NCI-H1092 treated with DMSO at 0.1 percent for 48 hours (cell line): ENCODE results near the gene CRYZL1.

Source experiments
- DNase-seq: peaks from one replicate; lab custom pipeline; 2025; lab: John Stamatoyannopoulos, UW

The CRYZL1 gene

DNA sequence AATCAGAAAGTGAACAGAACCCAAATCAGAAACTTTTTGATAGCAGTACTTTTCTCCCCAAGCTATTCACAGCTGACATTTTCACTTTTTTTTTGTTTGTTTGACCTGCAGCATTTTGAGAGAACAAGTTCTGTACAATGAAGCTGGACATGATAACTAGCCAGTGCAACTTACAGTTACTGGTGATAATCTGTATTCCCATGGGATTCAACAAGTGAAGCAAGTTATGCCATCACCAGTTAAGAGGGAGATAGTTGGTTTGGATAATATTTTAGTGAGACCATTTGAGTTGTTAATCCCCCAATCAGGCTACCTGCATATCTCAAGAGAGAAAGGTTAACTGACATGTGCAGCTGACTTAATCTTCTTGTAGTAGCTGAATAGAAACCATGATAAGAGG, 80.6 kb downstream of the CRYZL1 start:
- DNase-seq: no peak

DNA sequence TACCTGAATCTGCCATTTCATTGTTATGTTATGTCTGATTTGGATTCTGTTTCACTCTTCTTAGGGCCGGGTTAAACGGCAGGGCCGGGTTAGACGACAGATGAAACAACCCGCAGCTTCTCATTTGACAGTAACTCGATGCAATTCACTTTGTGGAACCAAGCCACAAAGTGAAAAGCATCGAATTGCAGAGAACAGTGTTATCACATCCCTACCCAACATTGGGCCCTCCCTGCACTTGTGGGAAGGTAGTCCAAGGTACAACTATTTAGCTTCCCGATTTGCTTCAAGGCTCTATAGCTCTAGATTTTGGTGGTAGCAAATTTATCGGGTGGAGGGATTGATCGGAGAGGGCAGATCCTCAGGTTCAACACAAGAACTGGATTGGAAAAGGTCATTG, 81.7 kb downstream of the CRYZL1 start:
- no peak for DNase-seq

DNA sequence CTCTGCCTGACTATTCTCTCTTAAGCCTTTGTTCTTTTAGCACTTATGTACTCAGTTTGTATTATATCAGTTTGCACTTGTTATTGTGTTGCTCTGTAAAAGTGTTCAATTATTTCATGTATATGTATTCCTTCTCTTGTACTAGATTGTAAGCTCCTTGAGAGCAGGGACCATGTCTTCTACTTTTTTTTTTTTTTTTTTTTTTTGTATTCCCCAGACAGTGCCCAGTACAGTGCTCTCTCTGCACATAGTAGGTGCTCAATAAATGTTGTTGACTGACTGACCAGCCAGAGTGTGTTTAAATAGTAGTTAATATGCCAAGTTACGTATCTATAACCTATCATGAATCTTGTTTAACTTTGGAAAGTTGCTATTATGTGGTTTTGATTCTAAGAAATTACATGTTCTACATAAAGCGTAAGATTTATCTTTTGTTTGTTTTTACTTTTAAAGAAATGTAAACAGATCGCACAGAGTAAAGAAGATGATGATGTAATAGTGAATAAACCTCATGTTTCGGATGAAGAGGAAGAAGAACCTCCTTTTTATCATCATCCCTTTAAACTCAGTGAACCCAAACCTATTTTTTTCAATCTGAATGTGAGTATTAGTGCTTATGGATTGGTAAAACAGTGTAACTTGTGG, 82.6 kb downstream of the CRYZL1 start:
- DNase-seq: no peak

GRCh38 chr21:33557447-33557846, 84.1 kb downstream of the CRYZL1 start:
- no peak for DNase-seq

DNA sequence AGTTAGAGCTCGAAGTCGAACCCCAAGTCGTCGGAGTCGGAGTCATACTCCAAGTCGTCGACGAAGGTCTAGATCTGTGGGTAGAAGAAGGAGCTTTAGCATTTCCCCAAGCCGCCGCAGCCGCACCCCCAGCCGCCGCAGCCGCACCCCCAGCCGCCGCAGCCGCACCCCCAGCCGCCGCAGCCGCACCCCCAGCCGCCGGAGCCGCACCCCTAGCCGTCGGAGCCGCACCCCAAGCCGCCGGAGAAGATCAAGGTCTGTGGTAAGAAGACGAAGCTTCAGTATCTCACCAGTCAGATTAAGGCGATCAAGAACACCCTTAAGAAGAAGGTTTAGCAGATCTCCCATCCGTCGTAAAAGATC, 86.6 kb downstream of the CRYZL1 start:
- no peak for DNase-seq

DNA sequence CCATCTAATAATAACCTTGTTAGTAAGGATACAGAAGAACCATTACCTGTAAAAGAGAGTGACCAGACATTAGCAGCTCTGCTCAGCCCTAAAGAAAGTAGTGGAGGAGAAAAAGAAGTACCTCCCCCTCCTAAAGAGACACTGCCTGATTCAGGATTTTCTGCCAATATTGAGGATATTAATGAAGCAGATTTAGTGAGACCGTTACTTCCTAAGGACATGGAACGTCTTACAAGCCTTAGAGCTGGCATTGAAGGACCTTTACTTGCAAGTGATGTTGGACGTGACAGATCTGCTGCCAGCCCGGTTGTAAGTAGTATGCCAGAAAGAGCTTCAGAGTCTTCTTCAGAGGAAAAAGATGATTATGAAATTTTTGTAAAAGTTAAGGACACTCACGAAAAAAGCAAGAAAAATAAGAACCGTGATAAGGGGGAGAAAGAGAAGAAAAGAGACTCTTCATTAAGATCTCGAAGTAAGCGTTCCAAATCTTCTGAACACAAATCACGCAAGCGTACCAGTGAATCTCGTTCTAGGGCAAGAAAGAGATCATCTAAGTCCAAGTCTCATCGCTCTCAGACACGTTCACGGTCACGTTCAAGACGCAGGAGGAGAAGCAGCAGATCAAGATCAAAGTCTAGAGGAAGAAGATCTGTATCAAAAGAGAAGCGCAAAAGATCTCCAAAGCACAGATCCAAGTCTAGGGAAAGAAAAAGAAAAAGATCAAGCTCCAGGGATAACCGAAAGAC, 87.1 kb downstream of the CRYZL1 start:
- no peak for DNase-seq

DNA sequence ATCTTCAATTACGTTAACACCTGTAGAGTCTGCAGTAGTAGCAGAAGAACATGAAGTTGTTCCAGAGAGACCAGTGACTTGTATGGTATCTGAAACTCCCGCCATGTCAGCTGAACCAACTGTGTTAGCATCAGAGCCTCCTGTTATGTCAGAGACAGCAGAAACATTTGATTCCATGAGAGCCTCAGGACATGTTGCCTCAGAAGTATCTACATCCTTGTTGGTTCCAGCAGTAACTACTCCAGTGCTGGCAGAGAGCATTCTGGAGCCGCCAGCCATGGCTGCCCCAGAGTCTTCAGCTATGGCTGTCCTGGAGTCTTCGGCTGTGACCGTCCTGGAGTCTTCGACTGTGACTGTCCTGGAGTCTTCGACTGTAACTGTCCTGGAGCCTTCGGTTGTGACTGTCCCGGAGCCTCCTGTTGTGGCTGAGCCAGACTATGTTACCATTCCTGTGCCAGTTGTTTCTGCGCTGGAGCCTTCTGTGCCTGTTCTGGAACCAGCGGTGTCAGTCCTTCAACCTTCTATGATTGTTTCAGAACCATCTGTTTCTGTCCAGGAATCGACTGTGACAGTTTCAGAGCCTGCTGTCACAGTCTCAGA, 88.4 kb downstream of the CRYZL1 start:
- no peak for DNase-seq

DNA sequence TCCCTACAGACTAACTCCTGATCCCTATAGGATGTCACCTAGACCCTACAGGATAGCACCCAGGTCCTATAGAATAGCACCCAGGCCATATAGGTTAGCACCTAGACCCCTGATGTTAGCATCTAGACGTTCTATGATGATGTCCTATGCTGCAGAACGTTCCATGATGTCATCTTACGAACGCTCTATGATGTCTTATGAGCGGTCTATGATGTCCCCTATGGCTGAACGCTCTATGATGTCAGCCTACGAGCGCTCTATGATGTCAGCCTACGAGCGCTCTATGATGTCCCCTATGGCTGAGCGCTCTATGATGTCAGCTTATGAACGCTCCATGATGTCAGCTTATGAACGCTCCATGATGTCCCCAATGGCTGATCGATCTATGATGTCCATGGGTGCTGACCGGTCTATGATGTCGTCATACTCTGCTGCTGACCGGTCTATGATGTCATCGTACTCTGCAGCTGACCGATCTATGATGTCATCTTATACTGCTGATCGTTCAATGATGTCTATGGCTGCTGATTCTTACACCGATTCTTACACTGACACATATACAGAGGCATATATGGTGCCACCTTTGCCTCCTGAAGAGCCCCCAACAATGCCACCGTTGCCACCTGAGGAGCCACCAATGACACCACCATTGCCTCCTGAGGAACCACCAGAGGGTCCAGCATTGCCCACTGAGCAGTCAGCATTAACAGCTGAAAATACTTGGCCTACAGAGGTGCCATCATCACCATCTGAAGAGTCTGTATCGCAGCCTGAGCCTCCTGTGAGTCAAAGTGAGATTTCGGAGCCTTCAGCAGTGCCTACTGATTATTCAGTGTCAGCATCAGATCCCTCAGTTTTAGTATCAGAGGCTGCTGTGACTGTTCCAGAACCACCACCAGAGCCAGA, 89.2 kb downstream of the CRYZL1 start:
- DNase-seq: no peak

- no peak for DNase-seq
These were observed 89.9 kb downstream of the CRYZL1 start for GRCh38 chr21:33551664-33552063.

GRCh38 chr21:33550772-33551660, 90.5 kb downstream of the CRYZL1 start:
- DNase-seq: no peak

DNA sequence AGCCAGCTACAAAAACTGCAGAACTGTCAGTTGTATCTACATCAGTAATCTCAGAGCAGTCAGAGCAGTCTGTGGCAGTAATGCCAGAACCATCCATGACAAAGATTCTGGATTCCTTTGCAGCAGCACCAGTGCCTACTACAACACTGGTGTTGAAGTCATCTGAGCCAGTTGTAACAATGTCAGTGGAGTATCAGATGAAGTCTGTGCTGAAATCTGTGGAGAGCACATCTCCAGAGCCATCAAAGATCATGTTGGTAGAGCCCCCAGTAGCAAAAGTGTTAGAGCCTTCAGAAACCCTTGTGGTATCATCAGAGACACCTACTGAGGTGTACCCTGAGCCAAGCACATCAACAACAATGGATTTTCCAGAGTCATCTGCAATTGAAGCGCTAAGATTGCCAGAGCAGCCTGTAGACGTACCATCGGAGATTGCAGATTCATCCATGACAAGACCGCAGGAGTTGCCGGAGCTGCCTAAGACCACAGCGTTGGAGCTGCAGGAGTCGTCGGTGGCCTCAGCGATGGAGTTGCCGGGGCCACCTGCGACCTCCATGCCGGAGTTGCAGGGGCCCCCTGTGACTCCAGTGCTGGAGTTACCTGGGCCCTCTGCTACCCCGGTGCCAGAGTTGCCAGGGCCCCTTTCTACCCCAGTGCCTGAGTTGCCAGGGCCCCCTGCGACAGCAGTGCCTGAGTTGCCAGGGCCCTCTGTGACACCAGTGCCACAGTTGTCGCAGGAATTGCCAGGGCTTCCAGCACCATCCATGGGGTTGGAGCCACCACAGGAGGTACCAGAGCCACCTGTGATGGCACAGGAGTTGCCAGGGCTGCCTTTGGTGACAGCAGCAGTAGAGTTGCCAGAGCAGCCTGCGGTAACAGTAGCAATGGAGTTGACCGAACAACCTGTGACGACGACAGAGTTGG, 91.4 kb downstream of the CRYZL1 start:
- no peak for DNase-seq

- no peak for DNase-seq
These were observed 95.5 kb downstream of the CRYZL1 start for GRCh38 chr21:33546086-33546485.

- DNase-seq: no peak
These were observed 96.9 kb downstream of the CRYZL1 start for GRCh38 chr21:33544451-33545195.

GRCh38 chr21:33543505-33544129, 97.9 kb downstream of the CRYZL1 start:
- DNase-seq: peak; percentile 19

- peak; percentile 97 for DNase-seq
These were observed 98.7 kb downstream of the CRYZL1 start, which contains the start of gene SON for GRCh38 chr21:33542640-33543504. Gene SON, plus strand, starts transcription at chr21:33543038. Its CDS starts 55 bp downstream, at chr21:33543093.

GRCh38 chr21:33541756-33542639, 99.5 kb downstream of the CRYZL1 start, which contains the start of gene GART:
Gene GART, minus strand, starts transcription at chr21:33542117. Its CDS starts 2,802 bp downstream, at chr21:33539315.
- DNase-seq: peak; percentile 82
